Activated CD8-positive, alpha-beta memory T cell treated with anti-CD3 and anti-CD28 coated beads for 36 hours (primary cell): Measurements from ENCODE around the gene TSGA10IP. TPM values are rescaled to one million over a fixed set of nuclear protein-coding genes. Genes with fewer than 3 reads are reported as not detected.
"Not testable (repeated sequence)": the region's sequence is repeated elsewhere in the genome, so short reads cannot be mapped to it uniquely, and the experiment has no call there.

Source experiments
- CTCF ChIA-PET: fragments of 350-600 bp; sonication (Branson Sonifier 250); formaldehyde crosslinking; loops from one replicate; lab custom pipeline; 2021; ENCODE audit warnings: antibody characterized with exemption; lab: Charles Lee
- POLR2A ChIA-PET: fragments of 350-600 bp; sonication (Branson Sonifier 250); formaldehyde crosslinking; loops from one replicate; lab custom pipeline; 2021; ENCODE audit warnings: antibody characterized with exemption; lab: Charles Lee
- total RNA-seq, 2 experiments: library from RNA; stranded (reverse); gene quantifications; one replicate each; pipeline ENCODE4 v1.2.3, GENCODE V29; 2021

The TSGA10IP gene
- total RNA-seq, 2 experiments from 2014 or later = not detected

DNA sequence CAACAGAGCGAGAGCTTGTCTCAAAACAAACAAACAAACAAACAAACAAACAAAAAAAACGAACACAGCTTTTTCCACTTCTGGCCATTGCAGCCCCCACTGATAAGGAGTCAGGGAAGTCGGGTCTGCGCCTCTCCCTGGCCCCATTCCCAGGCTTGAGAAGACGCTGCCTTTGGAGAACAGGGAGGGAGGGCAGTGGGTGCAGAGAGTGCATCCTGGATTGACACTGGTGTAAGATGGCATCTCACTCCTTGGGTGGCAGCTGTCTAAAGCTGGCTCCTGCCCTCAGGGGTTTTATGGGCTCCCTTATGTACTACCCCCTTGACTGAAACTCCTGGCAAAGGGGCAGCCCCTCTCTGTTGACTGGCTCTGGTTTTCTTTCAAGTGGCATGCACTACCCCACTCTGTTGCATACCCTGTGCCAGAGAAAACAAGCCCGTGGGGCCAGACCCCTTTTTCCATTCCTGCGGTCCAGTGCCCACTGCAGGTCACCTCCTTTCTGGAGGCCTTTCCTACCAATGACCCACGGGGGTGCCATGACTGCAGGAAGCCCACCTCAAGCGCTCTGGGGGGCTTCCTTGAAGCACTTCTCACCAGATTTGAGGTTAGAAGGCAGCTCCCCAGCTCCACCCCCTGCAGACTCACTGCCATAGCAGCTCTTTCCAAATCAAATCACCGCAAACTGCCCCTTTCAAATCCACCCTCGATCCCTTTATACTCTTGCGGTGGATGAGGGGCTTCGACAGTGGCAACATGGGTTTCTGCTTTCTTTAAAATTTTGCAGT is 13.3 kb upstream of the TSGA10IP start:
- CTCF ChIA-PET = interaction anchor here (1.0 to 2.2 kb wide), 4 partner anchors 9 to 47 kb away, joined by 3 to 6 read pairs (median 5); partner anchors contain the start of gene FIBP

DNA sequence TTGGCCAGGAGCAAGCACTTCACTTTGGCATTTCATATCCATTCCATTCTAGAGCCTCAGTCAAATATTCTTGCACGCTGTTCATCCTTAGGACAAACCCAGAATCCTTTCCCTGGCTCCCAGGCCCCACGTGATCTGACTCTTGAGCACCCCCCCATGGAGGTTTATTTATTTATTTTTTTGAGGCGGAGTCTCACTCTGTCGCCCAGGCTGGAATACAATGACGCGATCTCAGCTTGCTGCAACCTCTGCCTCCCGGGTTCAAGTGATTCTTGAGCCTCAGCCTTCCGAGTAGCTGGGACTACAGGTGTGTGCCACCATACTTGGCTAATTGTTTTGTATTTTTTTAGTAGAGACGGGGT is 12.7 kb upstream of the TSGA10IP start:
- CTCF ChIA-PET = interaction anchor here (1.0 to 2.2 kb wide), 6 partner anchors 9 to 48 kb away, joined by 3 to 6 read pairs (median 4); partner anchors contain the start of gene FIBP
- POLR2A ChIA-PET = no interaction called here

More for the DNA sequence above, 13.3 kb upstream of the TSGA10IP start:
- POLR2A ChIA-PET = no interaction called here

DNA sequence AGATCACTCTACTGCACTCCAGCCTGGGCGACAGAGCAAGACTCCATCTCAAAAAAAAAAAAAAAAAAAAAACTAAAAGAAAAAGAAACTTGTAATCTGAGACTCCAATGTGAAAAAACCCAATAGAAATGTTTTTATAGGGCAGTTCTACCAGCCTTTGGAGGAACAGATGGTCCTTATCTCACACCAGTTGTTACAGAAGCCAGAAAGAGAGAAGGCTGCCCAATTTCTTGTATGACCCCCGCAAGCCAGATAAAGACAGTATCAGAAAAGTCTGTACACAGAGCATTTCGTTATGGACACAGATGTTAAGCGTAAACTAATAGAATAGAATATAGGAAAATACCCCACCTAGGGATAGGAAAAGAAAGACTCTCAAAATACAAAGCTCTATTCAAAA is 11.3 kb upstream of the TSGA10IP start:
- POLR2A ChIA-PET = no interaction called here
- CTCF ChIA-PET = no interaction called here

DNA sequence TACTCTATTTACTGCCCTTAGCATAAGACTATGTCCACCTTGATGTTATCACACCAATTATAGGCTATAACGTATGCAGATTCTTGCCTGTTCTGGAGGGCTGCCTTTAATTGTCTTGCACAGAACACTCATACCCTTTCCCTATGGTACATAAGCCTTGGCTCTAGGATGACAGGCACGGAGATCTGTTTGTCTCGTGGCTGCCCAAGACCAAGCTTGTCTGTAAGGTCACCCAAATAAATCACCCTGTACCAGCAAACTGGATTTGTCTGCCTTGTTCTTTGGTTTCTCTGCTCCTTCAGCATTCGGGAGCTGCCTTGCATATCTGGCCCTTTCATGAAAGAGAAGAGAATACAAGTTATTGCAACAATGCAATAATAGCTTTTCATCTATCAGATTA is 7.5 kb upstream of the TSGA10IP start:
- POLR2A ChIA-PET = no interaction called here
- CTCF ChIA-PET = interaction anchor here (2.1 kb wide), 1 partner anchor 11 kb away, joined by 6 read pairs; no protein-coding TSS in a partner anchor

DNA sequence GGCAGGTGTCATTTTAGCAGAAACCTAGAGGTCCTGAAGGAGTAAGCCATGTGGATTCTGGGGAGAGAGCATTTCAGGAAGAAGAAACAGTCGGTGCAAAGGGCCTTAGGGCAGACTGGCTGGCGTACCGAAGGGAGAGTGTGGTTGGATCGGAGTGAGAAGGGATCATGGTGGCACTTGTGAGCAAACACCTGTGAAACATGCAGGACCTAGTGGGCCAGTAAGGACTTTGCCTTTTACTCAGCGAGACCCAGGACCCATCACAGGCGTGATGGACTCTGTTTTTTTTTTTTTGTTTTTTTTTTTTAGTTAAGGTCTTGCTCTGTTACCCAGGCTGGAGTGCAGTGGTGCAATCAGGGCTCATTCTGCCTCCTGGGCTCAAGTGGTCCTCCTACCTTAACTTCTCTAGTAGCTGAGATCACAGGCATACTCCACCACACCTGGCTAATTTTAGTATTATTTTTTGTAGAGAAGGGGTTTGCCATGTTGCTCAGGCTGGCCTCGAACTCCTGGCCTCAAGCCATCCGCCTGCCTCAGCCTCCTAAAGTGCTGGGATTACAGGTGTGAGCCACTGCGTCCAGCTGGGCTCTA is 3.5 kb upstream of the TSGA10IP start:
- CTCF ChIA-PET = interaction anchor here (0.7 to 1.4 kb wide), 2 partner anchors 34 to 54 kb away, joined by 4 read pairs; no protein-coding TSS in a partner anchor
- POLR2A ChIA-PET = no interaction called here

DNA sequence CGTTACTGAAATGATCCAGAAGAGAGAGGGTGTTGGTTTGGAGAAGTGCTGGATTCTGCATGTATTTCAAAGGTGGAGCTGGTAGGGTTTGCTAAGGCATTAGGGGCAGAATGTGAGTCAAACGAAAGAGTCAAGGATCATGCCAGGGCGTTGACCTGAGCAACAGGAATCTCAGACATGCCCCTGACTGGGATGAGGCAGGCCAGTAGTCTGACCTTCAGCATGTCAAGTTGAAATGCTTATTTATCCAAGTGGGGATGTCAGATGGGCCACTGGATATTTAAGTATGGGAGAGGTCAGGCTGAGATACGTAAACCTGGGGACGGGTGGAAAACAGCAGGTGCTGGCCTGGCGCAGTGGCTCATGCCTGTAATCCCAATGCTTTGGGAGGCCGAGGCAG is 2.7 kb upstream of the TSGA10IP start:
- ChIA-PET POLR2A (no interaction called here), CTCF (interaction anchor here (0.7 to 1.4 kb wide), 2 partner anchors 33 to 55 kb away, joined by 4 read pairs; no protein-coding TSS in a partner anchor)

DNA sequence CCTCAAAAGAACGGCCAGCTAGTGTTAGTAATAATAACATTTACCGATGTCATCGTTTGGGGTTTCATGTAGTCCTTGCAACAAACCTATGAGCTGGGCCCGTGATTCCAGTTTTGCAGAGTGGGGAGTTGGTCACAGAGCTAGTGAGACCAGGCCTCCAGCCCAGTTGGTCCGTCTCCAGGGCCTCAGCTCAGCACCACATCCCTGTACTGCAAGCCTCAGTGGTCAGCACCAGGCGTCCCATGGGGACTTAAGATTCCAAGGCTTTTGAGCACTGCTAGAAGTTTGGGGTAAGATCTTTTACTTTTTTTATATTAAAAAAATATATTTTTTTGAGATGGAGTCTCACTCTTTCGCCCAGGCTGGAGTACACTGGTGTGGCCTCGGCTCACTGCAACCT is 1.1 kb upstream of the TSGA10IP start:
- CTCF ChIA-PET = no interaction called here
- POLR2A ChIA-PET = no interaction called here

DNA sequence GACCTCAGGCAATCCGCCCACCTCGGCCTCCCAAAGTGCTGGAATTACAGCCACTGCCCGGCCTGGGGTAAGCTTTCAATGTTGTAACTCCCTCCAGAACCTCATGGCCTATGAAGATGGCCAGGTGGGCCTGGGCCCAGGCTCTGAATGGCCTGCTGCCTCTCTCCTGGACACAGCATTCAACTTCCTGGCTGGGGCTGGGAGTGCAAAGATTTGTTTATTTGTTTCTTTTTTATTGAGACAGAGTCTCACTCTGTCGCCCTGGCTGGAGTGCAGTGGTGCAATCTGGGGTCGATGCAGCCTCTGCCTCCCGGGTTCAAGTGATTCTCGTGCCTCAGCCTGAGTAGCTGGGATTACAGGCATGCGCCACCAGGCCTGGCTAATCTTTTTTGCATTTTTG is 513 bp upstream of the TSGA10IP start:
- ChIA-PET POLR2A (no interaction called here), CTCF (no interaction called here)

DNA sequence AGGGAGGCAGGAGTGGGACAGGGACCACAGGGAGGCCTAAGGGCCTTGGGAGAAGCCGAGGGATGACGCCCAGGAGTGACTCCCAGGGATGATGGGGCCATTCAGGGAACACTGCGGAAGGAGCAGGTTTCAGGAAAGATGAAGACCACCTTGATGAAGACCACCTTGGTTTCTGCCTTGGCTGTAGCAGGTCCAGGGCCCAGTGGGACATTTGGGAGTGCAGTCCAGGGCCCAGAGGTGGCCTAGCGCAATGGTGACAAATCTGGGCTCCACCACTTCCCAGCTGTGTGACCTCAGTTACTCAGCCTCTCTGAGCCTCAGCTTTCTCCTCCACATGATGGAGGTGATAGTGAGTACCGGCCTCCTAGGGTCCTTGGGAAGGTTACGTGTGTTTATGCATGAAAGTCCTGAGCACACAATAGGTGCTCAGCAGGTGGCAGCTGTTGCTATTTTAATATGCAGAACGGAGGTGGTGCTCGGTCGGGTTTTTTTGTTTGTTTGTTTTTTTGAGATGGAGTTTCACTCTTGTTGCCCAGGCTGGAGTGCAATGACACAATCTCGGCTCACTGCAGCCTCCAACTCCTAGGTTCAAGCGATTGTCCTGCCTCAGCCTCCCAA is 770 bp downstream of the TSGA10IP start:
- CTCF ChIA-PET = interaction anchor here (0.5 kb wide), 1 partner anchor 34 kb away, joined by 6 read pairs; no protein-coding TSS in a partner anchor
- POLR2A ChIA-PET = no interaction called here

DNA sequence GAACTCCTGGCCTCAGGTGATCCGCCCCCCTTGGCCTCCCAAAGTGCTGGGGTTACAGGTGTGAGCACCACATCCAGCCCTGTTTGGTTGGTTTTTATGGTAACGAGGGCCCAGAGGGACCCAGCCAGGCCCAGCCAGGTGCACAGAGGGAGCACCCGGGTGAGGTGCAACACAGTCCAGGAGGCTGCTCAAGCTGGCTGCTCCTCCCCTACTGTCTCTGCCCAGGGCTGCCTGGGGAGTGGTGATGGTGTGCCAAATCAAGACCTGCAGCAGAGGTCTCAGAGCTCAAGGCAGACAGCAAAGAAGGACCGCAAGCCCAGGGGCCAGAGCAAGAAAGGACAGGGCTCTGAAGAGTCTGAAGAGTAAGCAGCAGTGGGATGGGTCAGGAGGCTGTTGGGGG is 1.4 kb downstream of the TSGA10IP start:
- ChIA-PET CTCF (interaction anchor here (1.1 kb wide), 1 partner anchor 13 kb away, joined by 3 read pairs; no protein-coding TSS in a partner anchor), POLR2A (no interaction called here)

DNA sequence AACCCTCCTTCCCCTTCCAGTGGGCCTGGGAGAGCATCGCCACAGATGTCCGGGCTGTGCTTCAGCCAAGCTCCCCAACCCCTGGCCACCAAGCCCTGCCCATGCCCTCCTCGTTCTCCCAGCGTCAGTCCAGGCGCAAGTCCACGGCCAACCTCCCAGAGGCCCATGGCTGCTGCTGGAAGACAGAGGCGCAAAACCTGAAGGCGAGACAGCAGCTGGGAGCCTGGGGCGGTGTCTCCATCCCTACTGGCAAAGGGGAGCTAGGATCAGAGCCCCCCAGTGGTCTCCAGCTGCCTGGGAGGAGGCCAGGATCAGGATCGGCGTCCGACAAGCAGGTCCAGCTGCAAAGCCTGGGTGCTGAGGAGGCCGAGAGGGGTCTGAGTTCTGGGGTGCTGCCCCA is 1.9 kb downstream of the TSGA10IP start:
- CTCF ChIA-PET = interaction anchor here (1.1 kb wide), 1 partner anchor 14 kb away, joined by 3 read pairs; no protein-coding TSS in a partner anchor

DNA sequence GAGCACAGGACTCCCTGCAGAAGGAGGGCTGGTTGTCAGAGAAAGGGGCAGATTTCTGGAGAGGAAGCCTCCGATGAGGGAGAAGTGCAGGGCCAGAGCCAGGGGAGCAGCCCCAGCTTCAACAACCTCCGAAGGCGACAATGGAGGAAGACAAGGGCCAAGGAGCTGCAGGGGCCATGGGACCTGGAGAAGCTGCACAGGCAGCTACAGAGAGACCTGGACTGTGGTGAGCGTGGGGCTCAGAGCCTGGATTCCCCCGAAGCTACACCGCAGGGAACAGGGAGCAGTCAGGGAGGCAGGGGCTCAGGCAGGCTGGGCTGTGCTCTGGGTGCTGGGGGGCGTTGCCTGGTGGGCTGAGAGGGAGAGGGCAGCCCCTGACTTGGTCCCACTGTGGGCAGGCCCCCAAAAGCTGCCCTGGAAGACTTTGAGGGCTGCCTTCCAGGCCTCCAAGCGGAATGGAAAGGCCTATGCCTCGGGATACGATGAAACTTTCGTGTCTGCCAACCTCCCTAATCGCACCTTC is 2.4 kb downstream of the TSGA10IP start:
- POLR2A ChIA-PET = no interaction called here
- CTCF ChIA-PET = interaction anchor here (1.1 to 1.6 kb wide), 2 partner anchors 11 to 14 kb away, joined by 3 to 6 read pairs; no protein-coding TSS in a partner anchor

More for the DNA sequence above, 1.9 kb downstream of the TSGA10IP start:
- POLR2A ChIA-PET = no interaction called here

DNA sequence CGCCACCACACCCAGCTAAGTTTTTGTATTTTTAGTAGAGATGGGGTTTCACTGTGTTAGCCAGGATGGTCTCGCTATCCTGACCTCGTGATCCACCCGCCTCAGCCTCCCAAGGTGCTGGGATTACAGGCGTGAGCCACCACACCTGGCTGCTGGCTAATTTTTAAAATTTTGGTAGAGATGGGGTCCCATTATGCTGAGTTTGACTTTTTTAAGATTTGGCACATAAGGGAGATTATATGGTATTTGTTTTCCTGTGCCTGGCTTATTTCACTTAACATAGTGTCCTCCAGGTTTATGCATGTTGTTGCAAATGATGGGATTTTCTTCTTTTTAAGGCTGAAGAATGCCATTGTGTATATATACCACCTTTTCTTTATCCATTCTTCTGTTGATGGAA is 5.4 kb downstream of the TSGA10IP start:
- CTCF ChIA-PET, POLR2A ChIA-PET: not testable (repeated sequence)

DNA sequence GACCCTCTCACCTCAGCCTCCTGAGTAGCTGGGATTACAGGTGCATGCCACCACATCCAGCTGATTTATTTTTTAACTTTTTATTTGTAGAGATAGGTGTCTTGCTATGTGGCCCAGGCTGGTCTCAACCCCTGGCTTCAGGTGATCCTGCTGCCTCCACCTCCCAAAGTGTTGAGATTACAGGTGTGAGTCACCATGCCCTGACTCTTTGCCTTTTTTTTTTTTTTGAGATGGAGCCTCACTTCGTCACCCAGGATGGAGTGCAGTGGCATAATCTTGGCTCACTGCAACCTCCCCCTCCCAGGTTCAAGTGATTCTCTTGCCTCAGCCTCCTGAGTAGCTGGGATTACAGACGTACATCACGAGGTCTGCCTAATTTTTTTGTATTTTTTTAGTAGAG is 6.4 kb downstream of the TSGA10IP start:
- POLR2A ChIA-PET, CTCF ChIA-PET: not testable (repeated sequence)

DNA sequence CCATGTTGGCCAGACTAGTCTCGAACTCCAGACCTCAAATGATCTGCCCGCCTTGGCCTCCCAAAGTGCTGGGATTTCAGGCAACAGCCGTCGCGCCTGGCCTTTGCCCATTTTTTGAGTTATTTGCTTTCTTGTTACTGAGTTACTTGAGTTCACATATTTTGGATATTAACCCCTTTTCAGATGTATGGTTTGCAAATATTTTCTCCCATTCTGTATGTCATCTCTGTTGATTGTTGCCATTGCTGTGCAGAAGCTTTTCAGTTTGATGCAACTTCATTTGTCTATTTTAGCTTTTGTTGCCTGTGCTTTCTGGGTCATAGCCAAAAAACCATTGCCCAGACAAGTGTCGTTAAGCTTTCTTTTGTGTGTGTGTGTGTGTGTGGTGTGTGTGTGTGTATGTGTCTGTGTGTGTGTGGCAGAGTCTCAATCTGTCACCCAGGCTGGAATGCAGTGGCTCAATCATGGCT is 6.8 kb downstream of the TSGA10IP start:
- CTCF ChIA-PET = no interaction called here
- POLR2A ChIA-PET = no interaction called here

DNA sequence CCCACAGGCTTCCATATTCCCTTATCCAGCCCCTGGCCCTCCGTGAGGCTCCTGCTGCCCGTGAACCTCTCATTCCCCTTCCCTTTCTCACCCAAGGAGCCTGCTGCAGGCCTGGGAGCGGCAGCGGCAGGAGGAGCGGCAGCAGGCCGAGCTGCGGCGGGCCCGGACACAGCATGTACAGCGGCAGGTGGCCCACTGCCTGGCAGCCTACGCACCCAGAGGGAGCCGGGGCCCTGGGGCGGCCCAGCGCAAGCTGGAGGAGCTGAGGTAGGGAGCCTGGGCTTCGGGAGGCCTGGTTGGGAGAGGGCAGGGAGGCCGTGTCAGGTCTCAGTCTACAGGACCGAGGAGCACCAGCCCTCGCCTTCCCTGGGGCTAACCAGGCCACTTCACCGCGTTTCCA is 8.2 kb downstream of the TSGA10IP start:
- ChIA-PET CTCF (interaction anchor here (0.7 kb wide), 1 partner anchor 331 kb away, joined by 3 read pairs; no protein-coding TSS in a partner anchor), POLR2A (no interaction called here)

DNA sequence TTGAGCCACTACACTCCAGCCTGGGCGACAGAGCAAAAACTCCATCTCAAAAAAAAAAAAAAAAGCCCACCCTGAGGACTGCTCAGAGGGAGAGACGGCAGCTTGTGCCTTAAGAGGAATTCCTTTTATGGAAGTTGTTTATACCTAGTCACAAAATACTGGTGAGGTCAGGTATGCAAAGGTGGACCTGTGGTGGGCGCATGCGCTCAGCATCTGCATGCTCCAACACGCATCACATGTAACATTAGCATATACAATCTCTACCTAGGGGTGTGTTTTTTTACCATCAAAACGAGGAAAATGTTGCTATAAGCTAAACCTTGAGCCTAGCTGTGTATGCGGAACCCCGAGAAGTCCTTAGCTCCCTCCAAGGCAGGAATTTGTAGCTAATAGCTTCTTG is 9.5 kb downstream of the TSGA10IP start:
- CTCF ChIA-PET = interaction anchor here (0.6 to 1.5 kb wide), 2 partner anchors 34 to 68 kb away, joined by 3 to 4 read pairs; no protein-coding TSS in a partner anchor
- POLR2A ChIA-PET = no interaction called here

DNA sequence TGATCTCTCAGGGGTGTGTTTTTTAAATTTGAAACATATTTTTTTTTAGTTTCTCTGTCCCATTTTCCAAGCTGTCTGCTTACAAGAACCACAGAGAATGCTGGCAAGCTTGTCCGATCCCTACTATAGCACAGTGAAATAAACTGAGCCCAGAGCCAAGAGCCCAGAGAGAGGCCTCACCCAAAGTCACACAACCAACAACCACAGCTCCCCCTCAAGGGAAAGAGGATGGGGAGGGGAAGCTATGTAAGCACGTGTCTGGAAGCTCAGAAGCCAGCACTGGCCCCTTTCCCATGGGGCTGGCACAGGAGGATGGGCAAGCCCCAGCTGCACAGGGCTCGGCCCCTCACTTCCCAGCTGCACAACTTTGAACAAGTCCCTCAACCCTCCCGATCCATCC is 13.0 kb downstream of the TSGA10IP start:
- POLR2A ChIA-PET = no interaction called here
- CTCF ChIA-PET = interaction anchor here (0.8 to 0.9 kb wide), 2 partner anchors 25 to 74 kb away, joined by 3 read pairs; no protein-coding TSS in a partner anchor

DNA sequence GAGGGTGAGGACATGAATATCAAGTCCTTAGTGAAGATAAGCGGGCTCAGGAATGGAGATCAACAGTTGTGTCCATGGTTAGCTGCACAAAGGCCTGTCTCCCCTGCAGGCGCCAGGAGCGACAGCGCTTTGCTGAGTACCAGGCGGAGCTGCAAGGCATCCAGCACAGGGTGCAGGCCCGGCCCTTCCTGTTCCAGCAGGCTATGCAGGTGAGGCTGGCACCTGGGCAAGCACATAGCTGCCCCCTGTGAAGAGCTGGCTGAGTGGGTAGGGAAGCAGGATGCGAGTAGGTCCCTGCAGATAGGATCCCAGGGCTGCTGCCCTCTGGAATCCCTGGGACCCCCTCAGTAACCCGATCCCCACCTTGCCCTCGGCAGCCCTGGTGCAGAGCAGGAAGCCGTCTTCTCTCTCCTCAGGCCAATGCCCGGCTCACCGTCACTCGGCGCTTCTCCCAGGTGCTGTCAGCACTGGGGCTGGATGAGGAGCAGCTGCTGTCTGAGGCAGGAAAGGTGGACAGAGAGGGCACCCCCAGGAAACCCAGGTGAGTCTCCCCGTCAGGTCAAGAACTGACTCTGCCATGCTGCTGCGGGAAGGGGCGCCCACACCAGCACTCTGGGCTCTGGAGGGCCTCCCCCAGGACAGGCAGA is 13.6 kb downstream of the TSGA10IP start:
- ChIA-PET POLR2A (interaction anchor here (0.6 kb wide), 2 partner anchors 35 to 68 kb away, joined by 4 to 5 read pairs; partner anchors contain the start of gene CCDC85B), CTCF (interaction anchor here (0.8 to 0.9 kb wide), 2 partner anchors 26 to 74 kb away, joined by 3 read pairs; no protein-coding TSS in a partner anchor)
